ENCODE results near the gene PLXNA2. TPM values are rescaled to one million over a fixed set of nuclear protein-coding genes. Genes with fewer than 3 reads are reported as not detected.

The PLXNA2 gene
- total RNA-seq, 1 donor from 2014 or later = 17.7 TPM

- Histone ChIP-seq H4K20me1 (ENCODE audit: insufficient read depth, low read length) (no peaks in the 10 kb centered on the region), H2AFZ (ENCODE audit: low read depth, low read length) (no peak overlapping the region), H3K4me1 (ENCODE audit: insufficient read depth, low read length) (no peaks in the 10 kb centered on the region), H3K9me3 (ENCODE audit: insufficient read depth, low read depth, low read length) (no peaks in the 10 kb centered on the region), H3K4me2 (ENCODE audit: low read length) (no peak overlapping the region), H3K4me3 (ENCODE audit: insufficient read depth, low read depth, low read length) (no peak overlapping the region), H3K27ac (ENCODE audit: low read depth, low read length) (no peak overlapping the region), H3K79me2 (ENCODE audit: insufficient read depth, low read length) (no peaks in the 10 kb centered on the region), H3K27me3 (ENCODE audit: insufficient read depth, low read length) (no peaks in the 10 kb centered on the region), H3K36me3 (ENCODE audit: insufficient read depth, low read length) (peaks cover 5% of the 10 kb centered on the region), H3K9ac (ENCODE audit: low read length) (no peak overlapping the region)
- H3K4me1 Mint-ChIP-seq (ENCODE audit: low read depth, unreplicated experiment) = peaks cover 11% of the 10 kb centered on the region
- no peak overlapping the region for H3K27ac Mint-ChIP-seq (ENCODE audit: unreplicated experiment)
- DNase-seq (ENCODE audit: low read depth) (no peak), FAIRE-seq (no peak)
- no peaks in the 10 kb centered on the region for H3K9me3 Mint-ChIP-seq (ENCODE audit: unreplicated experiment)
- no peak overlapping the region for H3K4me3 Mint-ChIP-seq (ENCODE audit: unreplicated experiment)
- TF ChIP-seq CTCF (IDR thresholded peaks at IDR 0.05; ENCODE audit: insufficient read depth, low read depth, low read length) (no peak), EZH2 (IDR thresholded peaks at IDR 0.05; ENCODE audit: insufficient read depth, low read length) (no peak)
- H3K36me3 Mint-ChIP-seq (ENCODE audit: low read depth, unreplicated experiment) = peaks cover 1% of the 10 kb centered on the region
- peaks cover 19% of the 10 kb centered on the region for H3K27me3 Mint-ChIP-seq (ENCODE audit: low read depth, unreplicated experiment)
Observed at GRCh38 chr1:208139434-208140045, 104.6 kb downstream of the PLXNA2 start.

- DNase-seq (ENCODE audit: low read depth) (peak; percentile 48), FAIRE-seq (no peak)
- H3K27me3 Mint-ChIP-seq (ENCODE audit: low read depth, unreplicated experiment) = peaks cover 12% of the 10 kb centered on the region
- Histone ChIP-seq H3K9ac (ENCODE audit: low read length) (no peak overlapping the region), H3K27ac (ENCODE audit: low read depth, low read length) (no peak overlapping the region), H4K20me1 (ENCODE audit: insufficient read depth, low read length) (no peaks in the 10 kb centered on the region), H3K4me1 (ENCODE audit: insufficient read depth, low read length) (no peaks in the 10 kb centered on the region), H3K4me3 (ENCODE audit: insufficient read depth, low read depth, low read length) (no peak overlapping the region), H2AFZ (ENCODE audit: low read depth, low read length) (no peak overlapping the region), H3K27me3 (ENCODE audit: insufficient read depth, low read length) (no peaks in the 10 kb centered on the region), H3K36me3 (ENCODE audit: insufficient read depth, low read length) (peaks cover 5% of the 10 kb centered on the region), H3K79me2 (ENCODE audit: insufficient read depth, low read length) (no peaks in the 10 kb centered on the region), H3K9me3 (ENCODE audit: insufficient read depth, low read depth, low read length) (no peaks in the 10 kb centered on the region), H3K4me2 (ENCODE audit: low read length) (no peak overlapping the region)
- H3K4me3 Mint-ChIP-seq (ENCODE audit: unreplicated experiment) = no peak overlapping the region
- TF ChIP-seq CTCF (IDR thresholded peaks at IDR 0.05; ENCODE audit: insufficient read depth, low read depth, low read length) (no peak), EZH2 (IDR thresholded peaks at IDR 0.05; ENCODE audit: insufficient read depth, low read length) (no peak)
- H3K36me3 Mint-ChIP-seq (ENCODE audit: low read depth, unreplicated experiment) = peaks cover 2% of the 10 kb centered on the region
- H3K4me1 Mint-ChIP-seq (ENCODE audit: low read depth, unreplicated experiment) = peaks cover 14% of the 10 kb centered on the region
- no peak overlapping the region for H3K27ac Mint-ChIP-seq (ENCODE audit: unreplicated experiment)
- no peaks in the 10 kb centered on the region for H3K9me3 Mint-ChIP-seq (ENCODE audit: unreplicated experiment)
Observed at GRCh38 chr1:208137193-208137592, 107.0 kb downstream of the PLXNA2 start.

- Mint-ChIP-seq H3K36me3 (ENCODE audit: low read depth, unreplicated experiment) (peaks cover 2% of the 10 kb centered on the region), H3K27ac (ENCODE audit: unreplicated experiment) (no peak overlapping the region), H3K9me3 (ENCODE audit: unreplicated experiment) (no peaks in the 10 kb centered on the region), H3K4me3 (ENCODE audit: unreplicated experiment) (no peak overlapping the region), H3K27me3 (ENCODE audit: low read depth, unreplicated experiment) (peaks cover 15% of the 10 kb centered on the region), H3K4me1 (ENCODE audit: low read depth, unreplicated experiment) (peaks cover 14% of the 10 kb centered on the region)
- DNase-seq (ENCODE audit: low read depth) (no peak), FAIRE-seq (no peak)
- TF ChIP-seq CTCF (IDR thresholded peaks at IDR 0.05; ENCODE audit: insufficient read depth, low read depth, low read length) (no peak), EZH2 (IDR thresholded peaks at IDR 0.05; ENCODE audit: insufficient read depth, low read length) (no peak)
- H3K9me3 ChIP-seq (ENCODE audit: insufficient read depth, low read depth, low read length) = no peaks in the 10 kb centered on the region
- H3K4me2 ChIP-seq (ENCODE audit: low read length) = no peak overlapping the region
- H3K4me1 ChIP-seq (ENCODE audit: insufficient read depth, low read length) = no peaks in the 10 kb centered on the region
- no peaks in the 10 kb centered on the region for H4K20me1 ChIP-seq (ENCODE audit: insufficient read depth, low read length)
- no peaks in the 10 kb centered on the region for H3K27me3 ChIP-seq (ENCODE audit: insufficient read depth, low read length)
- H3K27ac ChIP-seq (ENCODE audit: low read depth, low read length) = no peak overlapping the region
- no peak overlapping the region for H3K4me3 ChIP-seq (ENCODE audit: insufficient read depth, low read depth, low read length)
- no peaks in the 10 kb centered on the region for H3K79me2 ChIP-seq (ENCODE audit: insufficient read depth, low read length)
- no peak overlapping the region for H3K9ac ChIP-seq (ENCODE audit: low read length)
- no peak overlapping the region for H2AFZ ChIP-seq (ENCODE audit: low read depth, low read length)
- H3K36me3 ChIP-seq (ENCODE audit: insufficient read depth, low read length) = peaks cover 5% of the 10 kb centered on the region
Observed at GRCh38 chr1:208136459-208137182, 107.6 kb downstream of the PLXNA2 start.

Data from astrocyte (in vitro differentiated cells and primary cell).